ENCODE data around the gene SF1.

Gene SF1

GRCh38 chr11:64777449-64778222 lies 706 bp downstream of the SF1 start:
- no peak for DNase-seq

GRCh38 chr11:64776875-64777274 lies 1.5 kb downstream of the SF1 start:
- DNase-seq = no peak

GRCh38 chr11:64776425-64776824 lies 1.9 kb downstream of the SF1 start:
- DNase-seq = no peak

GRCh38 chr11:64774144-64774543 lies 4.2 kb downstream of the SF1 start:
- no peak for DNase-seq

GRCh38 chr11:64772303-64773018 lies 5.9 kb downstream of the SF1 start:
- DNase-seq = no peak

GRCh38 chr11:64771861-64772260 lies 6.5 kb downstream of the SF1 start:
- DNase-seq = no peak

- DNase-seq = no peak
Observed at GRCh38 chr11:64770120-64770519, 8.2 kb downstream of the SF1 start.

GRCh38 chr11:64769283-64769682 lies 9.1 kb downstream of the SF1 start:
- no peak for DNase-seq

- no peak for DNase-seq
Observed at GRCh38 chr11:64768300-64768694, 10.0 kb downstream of the SF1 start.

GRCh38 chr11:64767344-64768299 lies 10.7 kb downstream of the SF1 start:
- no peak for DNase-seq

- DNase-seq = no peak
Observed at GRCh38 chr11:64766881-64767280, 11.5 kb downstream of the SF1 start.

GRCh38 chr11:64765851-64766665 lies 12.3 kb downstream of the SF1 start:
- DNase-seq = no peak

GRCh38 chr11:64765291-64765850 lies 13.0 kb downstream of the SF1 start:
- DNase-seq = no peak

GRCh38 chr11:64764753-64765152 lies 13.6 kb downstream of the SF1 start:
- DNase-seq = no peak

GRCh38 chr11:64764040-64764611 lies 14.2 kb downstream of the SF1 start:
- DNase-seq = no peak

- DNase-seq = no peak
Observed at GRCh38 chr11:64763526-64764039, 14.8 kb downstream of the SF1 start.

- DNase-seq = no peak
Observed at GRCh38 chr11:64762674-64763525, 15.4 kb downstream of the SF1 start.

GRCh38 chr11:64762277-64762673 lies 16.1 kb downstream of the SF1 start:
- no peak for DNase-seq

- DNase-seq = no peak
Observed at GRCh38 chr11:64760759-64761420, 17.5 kb downstream of the SF1 start.

Measured in NCI-H524 treated with DMSO at 0.1 percent for 48 hours (cell line).